Stimulated activated CD4-positive, alpha-beta T cell treated with anti-CD3 and anti-CD28 coated beads, TNF-alpha, amount 100 ng/mL, for 4 hours (primary cell): ENCODE results near the gene ACTL7B.
"Not testable (repeated sequence)": the region's sequence is repeated elsewhere in the genome, so short reads cannot be mapped to it uniquely, and the experiment has no call there.

Source experiments
- DNase-seq, 3 experiments: peaks; one replicate each; pipeline ENCODE4 v3.0.0-alpha.2; 2020; ENCODE audit warnings: low read depth in 3 of 3

The ACTL7B gene, protein sequence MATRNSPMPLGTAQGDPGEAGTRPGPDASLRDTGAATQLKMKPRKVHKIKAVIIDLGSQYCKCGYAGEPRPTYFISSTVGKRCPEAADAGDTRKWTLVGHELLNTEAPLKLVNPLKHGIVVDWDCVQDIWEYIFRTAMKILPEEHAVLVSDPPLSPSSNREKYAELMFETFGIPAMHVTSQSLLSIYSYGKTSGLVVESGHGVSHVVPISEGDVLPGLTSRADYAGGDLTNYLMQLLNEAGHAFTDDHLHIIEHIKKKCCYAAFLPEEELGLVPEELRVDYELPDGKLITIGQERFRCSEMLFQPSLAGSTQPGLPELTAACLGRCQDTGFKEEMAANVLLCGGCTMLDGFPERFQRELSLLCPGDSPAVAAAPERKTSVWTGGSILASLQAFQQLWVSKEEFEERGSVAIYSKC

GRCh38 chr9:108855888-108856287 is at the start of gene ACTL7B:
TSS of gene ACTL7B (minus strand) at chr9:108855986. CDS start at chr9:108855930, 56 bp downstream.
- no peak for DNase-seq

DNA sequence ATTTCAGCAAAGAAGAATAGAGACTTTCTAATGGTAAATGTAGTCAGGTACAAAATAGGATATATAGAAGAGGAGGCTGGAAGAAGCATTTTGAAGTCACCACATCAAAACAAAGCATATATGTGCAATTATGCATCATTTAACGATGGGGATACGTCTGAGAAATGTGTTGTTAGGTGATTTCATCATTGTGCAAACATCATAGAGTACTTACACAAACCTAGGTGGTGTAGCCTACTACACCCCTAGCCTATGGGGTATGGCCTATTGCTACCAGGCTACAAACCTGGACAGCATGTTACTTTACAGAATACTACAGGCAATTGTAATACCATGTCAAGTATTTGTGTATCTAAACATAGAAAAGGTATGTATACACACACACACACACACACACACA is 49.7 kb upstream of the ACTL7B start:
- DNase-seq, result no peak

DNA sequence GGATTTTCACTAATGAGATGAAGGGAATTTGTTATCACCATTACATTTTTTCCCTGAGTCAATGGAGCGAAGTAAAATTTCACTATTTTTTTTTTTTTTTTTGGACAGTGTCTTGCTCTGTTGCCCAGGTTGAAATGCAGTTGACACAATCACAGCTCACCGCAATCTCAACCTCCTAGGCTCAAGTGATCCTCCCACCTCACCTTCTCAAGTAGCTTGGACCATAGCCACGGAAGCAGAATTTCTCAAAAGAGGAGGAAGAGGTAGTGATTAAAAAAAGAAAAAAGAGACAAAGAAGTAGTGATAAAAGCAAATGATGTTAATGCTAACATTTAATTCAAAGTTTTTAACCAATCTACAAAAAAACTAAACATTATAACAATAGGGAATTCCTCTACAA is 48.4 kb upstream of the ACTL7B start:
- no peak for DNase-seq

DNA sequence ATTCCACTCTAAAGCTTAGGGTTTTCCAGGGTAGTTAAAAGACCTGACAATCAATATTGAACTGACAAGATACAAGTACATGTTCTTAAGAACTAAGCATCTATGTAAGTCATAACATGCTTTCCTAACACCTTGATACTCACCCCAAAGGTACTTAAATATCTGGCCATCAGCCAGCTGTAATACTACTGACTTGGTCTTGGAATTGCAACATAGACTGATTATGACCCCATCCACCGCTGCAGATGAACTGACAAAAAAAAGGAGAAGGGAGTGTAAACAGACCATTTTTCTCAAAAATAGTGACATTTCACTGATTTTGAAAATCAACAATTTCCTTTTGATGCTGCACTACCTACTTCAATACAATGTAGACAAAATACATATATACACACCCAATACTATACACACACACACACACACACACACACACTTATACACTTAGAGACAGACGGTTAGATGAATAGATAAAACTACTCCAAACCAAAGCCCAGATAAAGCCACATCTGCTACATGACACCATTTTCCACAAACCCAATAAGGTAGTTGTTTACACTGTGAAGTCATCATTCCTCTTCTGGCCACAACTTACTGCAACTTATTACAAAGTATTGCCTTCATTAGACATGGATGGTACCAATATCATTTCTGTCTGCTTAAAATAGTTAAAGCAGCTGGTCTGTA is 47.8 kb upstream of the ACTL7B start:
- no peak for DNase-seq

GRCh38 chr9:108900176-108900575 is 44.4 kb upstream of the ACTL7B start:
- no peak for DNase-seq

GRCh38 chr9:108899023-108899695 is 43.4 kb upstream of the ACTL7B start:
- not testable (repeated sequence) for DNase-seq

- no peak for DNase-seq
Observed at GRCh38 chr9:108897324-108898096, 41.7 kb upstream of the ACTL7B start.

DNA sequence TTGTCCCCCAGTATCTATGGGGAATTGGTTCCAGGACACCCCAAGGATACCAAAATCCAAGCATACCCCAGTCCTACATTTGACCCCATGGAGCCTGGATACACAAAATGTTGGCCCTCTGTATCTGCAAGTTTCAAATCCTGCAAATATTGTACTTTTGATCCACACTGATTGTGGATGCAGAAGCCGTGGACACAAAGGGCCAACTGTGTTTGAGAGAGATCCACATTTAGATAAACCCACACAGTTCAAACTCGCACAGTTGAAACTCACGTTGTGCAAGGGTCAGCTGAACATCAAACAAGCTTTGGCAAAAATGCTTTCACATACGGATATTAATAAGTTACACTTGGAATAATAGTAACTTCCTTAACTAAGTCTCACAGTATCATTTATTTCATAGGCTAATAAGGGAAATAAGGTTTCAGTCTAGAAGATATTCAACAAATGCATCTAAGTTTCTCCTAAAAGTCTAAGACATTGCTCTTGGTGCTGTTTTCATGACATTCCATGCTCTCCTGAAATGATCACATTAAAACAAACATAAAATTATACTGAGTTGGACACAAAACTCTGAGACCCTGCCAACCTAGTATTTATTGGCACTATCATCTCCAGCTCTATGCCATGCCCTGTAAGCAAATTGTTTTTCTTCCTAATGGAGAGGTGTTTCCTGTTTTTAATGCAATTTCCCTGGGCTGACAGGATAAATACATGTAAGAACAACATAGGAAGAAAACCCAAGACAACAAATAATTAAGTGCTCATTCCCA is 38.6 kb upstream of the ACTL7B start:
- no peak for DNase-seq

- DNase-seq, result no peak
Observed at GRCh38 chr9:108889649-108890067, 33.9 kb upstream of the ACTL7B start.

GRCh38 chr9:108886594-108887271 is 30.9 kb upstream of the ACTL7B start:
- not testable (repeated sequence) for DNase-seq

GRCh38 chr9:108885643-108886348 is 30.0 kb upstream of the ACTL7B start:
- no peak for DNase-seq

- no peak for DNase-seq
Observed at GRCh38 chr9:108884701-108885100, 28.9 kb upstream of the ACTL7B start.

- no peak for DNase-seq
Observed at GRCh38 chr9:108883085-108883484, 27.3 kb upstream of the ACTL7B start.

GRCh38 chr9:108882052-108882888 is 26.5 kb upstream of the ACTL7B start:
- DNase-seq, result no peak

DNA sequence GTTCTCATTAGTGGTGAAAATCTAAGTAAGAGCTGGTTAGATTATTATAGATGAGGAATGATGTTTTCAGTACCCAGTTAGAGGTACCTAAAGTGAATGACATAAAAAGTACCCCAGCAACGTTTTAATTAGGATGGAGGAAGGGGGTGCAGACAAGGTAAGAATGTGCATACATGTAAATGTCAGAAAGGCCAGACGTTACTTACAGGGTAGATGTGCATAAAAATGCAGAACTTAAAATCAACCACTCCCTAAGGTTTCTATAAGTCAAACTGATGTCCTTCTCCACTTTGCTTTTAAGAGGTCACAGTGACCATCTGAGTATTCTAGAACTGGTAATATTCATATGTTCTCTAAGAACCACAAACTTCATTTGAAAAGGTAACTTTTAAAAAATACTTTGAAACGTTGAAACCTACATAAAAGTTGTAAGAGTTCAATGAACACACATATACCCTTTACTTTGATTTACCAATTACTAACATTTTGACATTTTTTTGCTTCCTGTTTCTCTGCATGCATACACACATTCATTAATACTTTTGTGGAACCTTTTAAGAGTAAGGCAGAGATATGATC is 25.0 kb upstream of the ACTL7B start:
- no peak for DNase-seq

- DNase-seq, result no peak
Observed at GRCh38 chr9:108877524-108877923, 21.7 kb upstream of the ACTL7B start.

GRCh38 chr9:108876425-108876824 is 20.6 kb upstream of the ACTL7B start:
- no peak for DNase-seq

DNA sequence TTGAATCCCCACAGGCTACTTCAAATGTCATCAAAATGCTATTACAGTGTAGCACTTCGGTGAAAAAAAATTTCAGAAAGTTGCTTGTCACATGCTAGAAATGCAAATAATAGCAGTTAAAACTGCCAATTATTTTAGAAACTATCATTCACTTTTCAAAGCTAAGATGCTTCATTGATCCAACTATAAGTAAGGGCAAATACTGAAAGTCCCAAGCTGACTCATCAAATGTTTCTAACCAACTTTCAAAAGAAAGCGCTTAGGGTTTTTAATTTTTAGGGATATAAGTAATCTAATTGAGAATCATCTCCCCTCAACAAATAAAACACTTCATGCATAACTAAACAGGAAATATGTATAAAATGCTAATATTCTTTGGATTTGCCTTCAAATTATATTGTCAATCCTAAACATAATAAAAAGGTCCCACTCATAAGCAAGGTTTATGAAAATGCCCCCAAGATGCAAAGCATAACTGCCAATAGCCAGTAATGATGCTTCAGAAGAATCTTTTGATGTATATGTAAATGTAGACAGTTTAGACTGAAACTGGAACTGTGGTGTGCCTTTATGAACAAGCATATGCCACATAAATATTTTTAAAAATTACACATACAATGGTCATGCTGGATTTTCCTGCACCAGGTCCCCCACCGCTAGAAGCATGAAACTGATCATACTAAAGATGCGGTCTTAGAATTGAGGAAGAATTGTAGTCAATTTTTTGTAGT is 18.4 kb upstream of the ACTL7B start:
- DNase-seq, result no peak
